GM21529 (cell line): ENCODE measurements around the gene CUX1.
A peak's percentile ranks its signal among the peaks of the same experiment; 100 is the strongest.

Experiments used
- ATAC-seq: cut with Tn5 transposase; IDR thresholded peaks from one replicate; pipeline ENCODE4 v1.9.1; 2021; ENCODE audit not compliant: unreplicated experiment

The CUX1 gene

DNA sequence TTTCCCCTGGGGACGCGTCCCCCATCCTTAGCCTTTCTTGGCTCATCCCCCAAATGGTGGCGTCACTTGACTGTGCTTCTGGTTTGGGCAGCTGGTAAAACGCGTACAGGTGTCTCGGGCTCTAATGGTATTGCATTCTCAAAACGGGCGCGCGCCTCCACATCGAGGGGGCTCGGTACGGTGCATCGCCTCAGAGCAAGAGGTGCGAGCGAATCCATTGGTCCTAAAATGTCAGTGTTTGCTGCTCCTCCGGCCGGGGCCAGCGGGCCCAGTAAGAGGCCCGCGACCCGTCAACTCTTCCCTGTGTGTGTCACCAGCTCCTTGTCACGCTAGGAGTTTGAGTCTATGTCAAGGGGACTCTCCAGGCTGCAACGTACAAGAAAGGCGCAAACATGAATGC, 378.6 kb downstream of the CUX1 start:
- ATAC-seq = no peak

DNA sequence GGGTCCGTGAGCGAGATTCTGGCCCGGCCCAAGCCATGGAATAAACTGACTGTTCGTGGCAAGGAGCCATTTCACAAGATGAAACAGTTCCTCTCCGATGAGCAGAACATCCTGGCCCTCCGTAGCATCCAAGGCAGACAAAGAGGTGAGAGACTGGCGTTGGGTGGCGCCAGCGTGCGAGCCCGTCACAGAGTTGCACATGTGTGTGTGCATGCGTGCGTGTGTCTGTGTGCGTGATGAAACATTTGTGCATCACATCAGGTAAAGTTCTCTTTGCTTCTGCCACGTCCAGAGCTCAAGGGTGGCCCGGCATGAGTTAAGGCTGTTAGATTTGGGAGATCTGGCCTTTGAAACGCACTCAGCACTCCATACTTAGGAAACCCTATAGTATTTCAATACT, 379.7 kb downstream of the CUX1 start:
- no peak for ATAC-seq

DNA sequence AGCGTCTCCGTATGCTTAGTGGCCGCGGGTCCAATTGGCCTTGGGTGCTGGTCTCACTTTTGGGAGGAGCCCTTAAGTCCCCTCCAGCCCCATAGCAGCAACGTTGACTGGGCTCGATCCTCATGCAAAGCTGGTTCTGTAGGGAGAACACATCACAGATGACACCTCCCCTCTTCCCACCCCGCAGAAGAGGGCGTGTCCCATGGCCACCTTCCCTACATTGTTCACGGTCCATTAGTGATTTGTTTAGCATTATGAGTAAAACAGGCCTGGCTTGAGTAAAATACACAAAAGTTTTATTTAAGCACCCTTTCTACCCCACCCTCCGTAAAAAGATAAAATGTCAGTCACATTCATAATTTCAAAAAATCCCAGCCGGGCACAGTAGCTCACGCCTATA, 380.2 kb downstream of the CUX1 start:
- no peak for ATAC-seq

- ATAC-seq = no peak
These were observed 381.1 kb downstream of the CUX1 start for GRCh38 chr7:102198417-102198956.

- ATAC-seq = no peak
These were observed 384.1 kb downstream of the CUX1 start for GRCh38 chr7:102201576-102201975.

DNA sequence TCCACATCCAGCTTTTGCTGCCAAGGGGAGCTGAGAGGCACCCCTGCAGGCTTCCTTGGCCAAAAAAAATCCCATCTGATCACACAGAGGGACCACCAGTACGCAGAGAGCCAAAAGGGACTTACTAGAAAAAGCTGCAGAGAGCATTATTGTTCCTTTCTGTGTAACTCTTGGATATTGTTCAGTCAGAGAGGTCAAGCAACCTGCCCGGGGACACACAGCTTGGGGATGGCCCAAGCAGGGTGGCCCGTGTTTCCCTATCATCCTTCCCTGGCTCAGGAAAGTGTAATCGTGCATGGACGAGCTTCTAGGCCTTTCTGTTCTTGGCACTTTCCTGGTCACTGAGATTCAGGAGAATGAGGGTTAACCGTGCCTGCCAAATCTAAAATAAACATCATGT, 385.1 kb downstream of the CUX1 start:
- ATAC-seq = no peak

- ATAC-seq = no peak
These were observed 385.8 kb downstream of the CUX1 start for GRCh38 chr7:102203218-102203617.

DNA sequence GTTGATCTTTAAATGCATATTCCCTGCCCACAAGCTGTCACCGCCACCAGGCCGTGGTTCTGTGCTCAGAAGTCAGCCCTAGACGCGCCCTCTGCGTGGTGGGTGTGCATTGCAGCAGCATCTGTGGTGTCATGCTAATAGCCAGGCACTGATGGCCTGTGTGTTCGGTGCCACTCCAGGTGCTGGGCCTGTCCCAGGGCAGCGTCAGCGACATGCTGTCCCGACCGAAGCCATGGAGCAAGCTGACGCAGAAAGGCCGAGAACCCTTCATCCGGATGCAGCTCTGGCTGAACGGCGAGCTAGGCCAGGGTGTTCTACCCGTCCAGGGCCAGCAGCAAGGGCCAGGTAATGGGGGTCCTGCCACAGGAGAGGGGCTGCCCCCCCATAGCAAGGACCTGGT, 386.8 kb downstream of the CUX1 start:
- no peak for ATAC-seq

DNA sequence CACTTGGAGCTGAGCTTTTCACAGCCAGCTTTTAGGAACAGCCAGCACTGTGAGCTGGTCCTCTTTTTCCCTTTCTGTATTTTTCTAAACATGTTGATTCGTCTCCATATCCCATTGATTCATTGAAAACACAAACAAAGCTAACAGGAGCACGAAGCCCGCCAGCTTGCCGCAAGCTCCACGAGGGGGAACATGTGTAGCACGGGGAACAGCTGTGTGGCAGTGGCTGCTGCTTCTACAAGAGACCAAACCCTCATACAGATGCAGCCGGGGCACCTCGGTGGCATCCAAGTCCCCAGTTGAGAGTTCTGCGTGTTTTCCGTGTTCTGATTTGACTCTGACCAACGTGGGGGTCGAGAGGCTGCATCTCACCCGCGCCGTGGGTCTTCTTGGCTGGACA, 388.5 kb downstream of the CUX1 start:
- ATAC-seq = no peak

- ATAC-seq = no peak
These were observed 391.4 kb downstream of the CUX1 start for GRCh38 chr7:102208826-102209225.

GRCh38 chr7:102210787-102211186, 393.4 kb downstream of the CUX1 start:
- no peak for ATAC-seq

DNA sequence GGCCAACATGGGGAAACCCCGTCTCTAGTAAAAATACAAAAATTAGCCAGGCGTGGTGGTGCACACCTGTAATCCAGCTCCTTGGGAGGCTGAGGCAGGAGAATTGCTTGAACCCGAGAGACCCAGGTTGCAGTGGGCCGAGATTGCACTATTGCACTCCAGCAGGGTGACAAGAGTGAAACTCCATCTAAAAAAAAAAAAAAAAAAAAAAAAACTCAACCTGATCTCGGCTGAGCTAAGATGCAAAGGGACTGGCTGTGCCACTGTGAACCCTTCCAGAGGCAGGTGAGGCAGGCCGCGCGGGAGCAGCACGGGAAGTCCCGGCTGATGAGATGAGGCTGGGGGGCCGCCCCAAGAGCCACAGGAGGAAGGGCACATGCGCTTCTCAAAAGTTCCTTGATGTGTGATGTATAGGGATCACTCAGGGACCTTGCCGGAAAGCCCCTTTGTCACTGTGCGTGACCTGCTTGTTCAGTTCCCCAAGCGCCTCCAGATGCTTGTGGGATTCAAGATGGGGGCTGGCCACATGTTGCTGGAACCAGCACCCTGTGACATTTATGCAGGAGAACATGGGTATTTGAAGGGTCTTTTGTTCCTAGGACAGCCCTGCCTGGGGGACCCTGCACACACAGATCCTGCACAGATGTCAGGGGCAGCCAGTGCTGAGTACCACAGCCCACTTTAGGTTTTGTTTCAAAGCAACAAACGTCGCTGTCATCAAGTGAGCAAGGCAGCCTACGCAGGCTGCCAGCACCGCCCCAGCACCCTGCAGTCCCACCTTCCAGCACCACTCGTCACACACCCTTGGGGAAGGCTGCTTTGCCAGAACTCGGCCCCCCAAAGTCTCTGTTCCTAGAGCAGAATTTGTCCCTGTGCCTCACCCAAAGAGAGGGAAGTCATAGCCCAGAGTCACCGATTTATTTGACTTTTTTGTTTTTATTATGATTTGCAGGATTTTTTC, 394.4 kb downstream of the CUX1 start:
- peak; percentile 89 for ATAC-seq

- no peak for ATAC-seq
These were observed 397.1 kb downstream of the CUX1 start for GRCh38 chr7:102214477-102215072.

DNA sequence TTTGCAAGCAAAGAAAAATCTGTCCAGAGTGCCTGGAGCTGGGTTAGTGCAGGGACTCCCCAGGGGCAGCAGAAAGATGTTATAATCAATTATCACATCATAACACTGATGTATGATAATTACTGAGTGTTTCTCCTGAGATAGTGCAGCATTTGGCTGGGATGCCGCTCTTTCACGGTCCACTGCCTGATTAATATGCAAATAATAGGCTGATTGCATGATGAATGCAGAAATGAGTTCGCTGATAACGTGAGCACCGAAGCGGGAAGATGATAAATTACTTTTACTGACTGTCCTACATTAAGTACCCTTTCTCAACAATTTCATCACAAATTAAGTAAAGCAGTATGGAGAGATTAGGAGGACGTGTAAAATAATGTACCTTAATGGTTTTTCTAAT, 397.8 kb downstream of the CUX1 start:
- no peak for ATAC-seq

- no peak for ATAC-seq
These were observed 398.3 kb downstream of the CUX1 start for GRCh38 chr7:102215711-102216110.

- ATAC-seq = no peak
These were observed 399.3 kb downstream of the CUX1 start for GRCh38 chr7:102216573-102217314.

DNA sequence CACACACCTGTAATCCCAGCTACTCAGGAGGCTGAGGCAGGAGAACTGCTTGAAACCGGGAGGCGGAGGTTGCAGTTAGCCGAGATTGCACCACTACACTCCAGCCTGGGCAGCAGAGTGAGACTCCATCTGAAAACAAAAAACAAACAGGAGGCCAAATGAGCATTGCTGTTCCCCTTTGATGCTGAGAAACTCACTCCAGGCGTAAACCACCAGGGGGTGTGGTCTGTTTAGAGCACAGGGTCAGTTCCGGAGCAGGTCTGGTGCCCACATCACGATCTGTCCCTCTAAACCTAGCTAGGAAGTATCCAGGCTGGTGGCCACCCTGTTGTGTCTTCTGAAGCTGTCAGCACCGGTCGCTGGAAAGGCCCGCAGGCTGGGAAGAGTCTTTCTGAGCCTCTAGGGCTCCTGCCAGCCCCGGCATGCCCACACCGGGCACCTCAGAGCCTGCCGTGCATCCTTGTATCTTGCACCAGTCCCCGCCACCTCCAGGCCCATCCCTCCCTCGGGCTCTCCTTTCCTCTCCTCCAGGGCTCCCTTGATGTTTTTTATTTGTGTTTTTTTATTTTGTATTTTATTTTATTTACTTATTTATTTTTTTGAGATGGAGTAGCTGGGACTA, 402.9 kb downstream of the CUX1 start:
- ATAC-seq = no peak

GRCh38 chr7:102220960-102221800, 403.8 kb downstream of the CUX1 start:
- no peak for ATAC-seq

DNA sequence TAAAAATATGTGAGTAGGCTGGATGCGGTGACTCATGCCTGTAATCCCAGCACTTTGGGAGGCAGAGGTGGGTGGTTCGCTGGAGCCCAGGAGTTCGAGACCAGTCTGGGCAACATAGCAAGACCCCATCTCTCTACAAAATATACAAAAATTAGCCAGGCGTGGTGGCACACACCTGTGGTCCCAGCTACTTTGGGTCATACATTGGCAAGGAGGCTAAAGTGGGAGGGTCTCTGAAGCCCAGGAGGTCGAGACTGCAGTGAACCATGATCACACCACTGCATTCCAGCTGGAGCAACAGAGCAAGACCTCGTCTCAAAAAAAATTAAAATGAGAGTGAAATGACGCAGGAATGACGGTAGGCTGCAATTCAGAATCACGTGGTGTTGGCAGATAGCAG, 404.5 kb downstream of the CUX1 start:
- ATAC-seq = no peak

DNA sequence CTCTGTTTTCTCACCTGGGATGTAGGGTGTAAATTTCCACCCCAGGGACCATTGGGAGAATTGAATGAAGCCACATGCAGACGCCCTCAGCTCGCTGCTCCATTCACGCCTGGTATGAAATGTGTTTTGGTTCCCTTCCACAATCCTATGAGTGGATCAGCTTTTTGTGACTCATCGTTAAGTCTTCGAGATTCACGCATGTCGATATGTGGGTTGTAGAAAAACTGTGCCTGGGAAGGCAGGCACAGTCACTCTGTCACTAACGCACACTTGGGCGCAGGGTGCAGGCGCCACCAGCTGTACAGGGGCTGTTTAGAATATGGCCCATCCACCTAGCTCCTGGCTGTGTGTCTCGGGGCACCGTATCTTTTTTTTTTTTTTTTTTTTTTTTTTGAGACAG, 405.0 kb downstream of the CUX1 start:
- ATAC-seq = no peak
